DOHH2 (cell line): ENCODE data around the gene METTL18.

ENCODE experiments used
- CTCF ChIP-seq: fragments of 200-600 bp; sonication (generic); IDR thresholded peaks from one replicate; pipeline ENCODE4 v1.5.1; 2014; ENCODE audit warnings: antibody characterized with exemption, mild to moderate bottlenecking, low read depth, low read length; ENCODE audit not compliant: poor library complexity, severe bottlenecking
- EZH2phosphoT487 ChIP-seq: fragments of 200-600 bp; sonication (generic); IDR thresholded peaks from 2 replicates; pipeline ENCODE4 v1.6.1; 2017; ENCODE audit warnings: borderline replicate concordance, mild to moderate bottlenecking, antibody characterized with exemption, low read length, moderate library complexity, mixed read lengths

DNA sequence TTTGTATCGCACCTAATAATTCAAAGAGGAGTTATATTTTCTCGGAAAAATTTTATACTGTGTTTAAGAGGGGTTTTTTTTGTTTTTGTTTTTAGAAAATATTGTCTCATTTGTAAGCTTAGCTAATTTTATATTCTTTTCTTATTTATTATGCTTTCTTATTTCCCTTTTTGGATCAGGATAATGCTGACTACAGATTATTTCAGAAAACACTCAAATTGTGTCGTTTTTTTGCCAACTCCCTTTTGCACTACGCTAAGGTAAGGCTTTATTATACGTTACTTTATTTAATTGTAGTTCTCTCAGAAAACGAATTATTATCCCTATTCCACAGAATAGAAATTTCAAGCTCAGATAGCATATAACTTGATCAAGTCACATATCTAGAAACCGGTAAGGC lies 26.8 kb upstream of the METTL18 start:
- TF ChIP-seq CTCF, result no peak
- TF ChIP-seq EZH2phosphoT487, result no peak
